ENCODE results near the gene CYTH2. TPM values are rescaled to one million over a fixed set of nuclear protein-coding genes. Genes with fewer than 3 reads are reported as not detected.

CYTH2 gene
- total RNA-seq, 3 donors from 2014 or later = 66.3 to 86.9 (median 69.3) TPM

GRCh38 chr19:48500830-48501493, 31.8 kb downstream of the CYTH2 start:
- ATAC-seq (no peak), DNase-seq (no peak)
- Histone ChIP-seq H3K9me3 (no peaks in the 10 kb centered on the region), H3K4me1 (ENCODE audit: low read depth) (peaks cover 10% of the 10 kb centered on the region), H3K4me3 (no peak overlapping the region), H3K36me3 (ENCODE audit: low read depth) (no peaks in the 10 kb centered on the region)
- intact Hi-C loops (cut with DNase I, micrococcal nuclease) = no loop called here
- TF ChIP-seq, protein P1, sequence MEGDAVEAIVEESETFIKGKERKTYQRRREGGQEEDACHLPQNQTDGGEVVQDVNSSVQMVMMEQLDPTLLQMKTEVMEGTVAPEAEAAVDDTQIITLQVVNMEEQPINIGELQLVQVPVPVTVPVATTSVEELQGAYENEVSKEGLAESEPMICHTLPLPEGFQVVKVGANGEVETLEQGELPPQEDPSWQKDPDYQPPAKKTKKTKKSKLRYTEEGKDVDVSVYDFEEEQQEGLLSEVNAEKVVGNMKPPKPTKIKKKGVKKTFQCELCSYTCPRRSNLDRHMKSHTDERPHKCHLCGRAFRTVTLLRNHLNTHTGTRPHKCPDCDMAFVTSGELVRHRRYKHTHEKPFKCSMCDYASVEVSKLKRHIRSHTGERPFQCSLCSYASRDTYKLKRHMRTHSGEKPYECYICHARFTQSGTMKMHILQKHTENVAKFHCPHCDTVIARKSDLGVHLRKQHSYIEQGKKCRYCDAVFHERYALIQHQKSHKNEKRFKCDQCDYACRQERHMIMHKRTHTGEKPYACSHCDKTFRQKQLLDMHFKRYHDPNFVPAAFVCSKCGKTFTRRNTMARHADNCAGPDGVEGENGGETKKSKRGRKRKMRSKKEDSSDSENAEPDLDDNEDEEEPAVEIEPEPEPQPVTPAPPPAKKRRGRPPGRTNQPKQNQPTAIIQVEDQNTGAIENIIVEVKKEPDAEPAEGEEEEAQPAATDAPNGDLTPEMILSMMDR (IDR thresholded peaks at IDR 0.05) = no peak

DNA sequence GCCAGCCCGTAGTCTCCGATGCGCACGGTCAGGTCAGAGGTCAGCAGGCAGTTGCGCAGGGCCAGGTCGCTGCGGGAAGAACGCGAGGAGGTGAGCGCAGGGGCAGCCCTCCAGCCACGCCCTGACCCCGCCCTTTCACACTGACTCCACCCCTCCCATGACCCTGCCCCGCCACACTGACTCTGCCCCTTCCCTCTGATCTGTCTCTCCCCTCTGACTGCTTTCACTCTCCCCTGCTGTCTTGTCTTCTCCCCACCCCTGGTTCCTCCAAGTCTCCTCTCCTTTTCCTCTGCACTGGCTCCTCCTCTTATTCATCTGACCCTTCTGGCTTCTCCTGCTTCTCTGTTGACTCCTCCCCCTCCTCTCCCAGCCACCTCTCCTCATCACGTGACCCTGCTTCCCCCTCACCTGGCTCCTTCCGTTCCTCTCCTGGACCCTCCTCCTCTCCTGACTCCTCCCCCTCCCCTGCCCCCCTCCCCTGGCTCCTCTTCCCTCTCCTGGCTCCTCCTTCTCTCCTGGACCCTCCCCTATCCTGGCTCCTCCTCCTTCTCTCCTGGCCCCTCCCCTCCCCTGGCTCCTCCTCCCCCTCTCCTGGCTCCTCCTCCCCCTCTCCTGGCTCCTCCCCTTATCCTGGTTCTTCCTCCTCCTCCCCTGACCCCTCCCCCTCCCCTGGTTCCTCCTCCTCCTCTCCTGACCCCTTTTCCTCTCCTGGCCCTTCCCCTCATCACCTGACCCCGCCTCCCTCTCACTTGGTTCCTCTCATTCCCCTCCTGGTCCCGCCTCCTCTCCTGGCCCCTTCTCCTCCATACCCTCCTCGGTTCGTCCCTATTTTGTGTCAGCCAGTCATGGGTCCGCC, 32.6 kb downstream of the CYTH2 start:
- peaks cover 10% of the 10 kb centered on the region for H3K4me1 ChIP-seq (ENCODE audit: low read depth)
- H3K36me3 ChIP-seq (ENCODE audit: low read depth) = no peaks in the 10 kb centered on the region
- intact Hi-C loops (cut with DNase I, micrococcal nuclease) = no loop called here
- DNase-seq (peak; percentile 73 to 90 (median 83)), ATAC-seq (peak; percentile 81)
- H3K9me3 ChIP-seq = no peaks in the 10 kb centered on the region
- H3K4me3 ChIP-seq = no peak overlapping the region
- TF ChIP-seq, protein P1 (IDR thresholded peaks at IDR 0.05) = no peak

GRCh38 chr19:48502350-48503018, 33.3 kb downstream of the CYTH2 start:
- intact Hi-C loops (cut with DNase I, micrococcal nuclease) = no loop called here
- ATAC-seq (no peak), DNase-seq (peak in 1 of 3 donors; percentile 89)
- TF ChIP-seq, protein P1 (IDR thresholded peaks at IDR 0.05) = no peak
- Histone ChIP-seq H3K36me3 (ENCODE audit: low read depth) (no peaks in the 10 kb centered on the region), H3K4me1 (ENCODE audit: low read depth) (peaks cover 7% of the 10 kb centered on the region), H3K4me3 (no peak overlapping the region), H3K9me3 (no peaks in the 10 kb centered on the region)

DNA sequence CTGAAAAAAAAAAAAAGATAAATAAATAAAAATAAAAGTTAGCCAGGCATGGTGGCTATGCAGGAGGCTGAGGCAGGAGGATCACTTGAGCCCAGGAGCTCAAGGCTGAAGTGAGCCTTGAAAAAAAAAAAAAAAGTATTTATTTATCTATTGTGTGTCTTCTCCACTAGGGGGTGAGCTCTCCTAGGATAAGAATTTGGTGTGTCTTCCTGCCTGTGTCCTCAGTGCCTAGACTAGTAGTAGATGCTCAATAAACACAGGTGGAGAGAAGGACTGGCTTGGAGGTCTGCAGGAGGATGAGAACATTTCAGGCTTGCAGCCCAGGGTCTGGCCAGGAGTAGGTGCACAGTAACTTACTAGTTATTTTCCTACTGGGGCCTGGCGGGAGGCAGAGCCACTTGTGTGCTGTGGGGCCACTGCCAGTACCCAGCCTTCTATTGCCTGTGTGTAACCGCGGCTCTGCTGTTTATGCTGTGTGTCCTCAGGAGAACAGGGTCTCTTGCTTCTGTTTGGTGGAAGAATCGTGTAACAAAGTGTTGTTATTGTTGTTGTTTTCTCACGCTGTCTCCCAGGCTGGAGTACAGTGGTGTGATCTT, 37.1 kb downstream of the CYTH2 start:
- peaks cover 2% of the 10 kb centered on the region for H3K4me1 ChIP-seq (ENCODE audit: low read depth)
- H3K36me3 ChIP-seq (ENCODE audit: low read depth) = no peaks in the 10 kb centered on the region
- intact Hi-C loops (cut with DNase I, micrococcal nuclease) = loop anchor here in 1 of 2 donors (5.0 kb wide), 1 partner anchor 76 kb away; no protein-coding TSS in a partner anchor
- TF ChIP-seq, protein P1 (IDR thresholded peaks at IDR 0.05) = no peak
- H3K9me3 ChIP-seq = no peaks in the 10 kb centered on the region
- H3K4me3 ChIP-seq = no peak overlapping the region
- ATAC-seq = peak; percentile 29
- no peak for DNase-seq

GRCh38 chr19:48507911-48508439, 38.8 kb downstream of the CYTH2 start:
- no peaks in the 10 kb centered on the region for H3K4me1 ChIP-seq (ENCODE audit: low read depth)
- H3K36me3 ChIP-seq (ENCODE audit: low read depth) = no peaks in the 10 kb centered on the region
- H3K4me3 ChIP-seq = no peak overlapping the region
- TF ChIP-seq, protein P1 (IDR thresholded peaks at IDR 0.05) = no peak
- no peaks in the 10 kb centered on the region for H3K9me3 ChIP-seq
- ATAC-seq (no peak), DNase-seq (no peak)
- intact Hi-C loops (cut with DNase I, micrococcal nuclease) = loop anchor here in 1 of 2 donors (5.0 kb wide), 1 partner anchor 74 kb away; no protein-coding TSS in a partner anchor
